Esophagus muscularis mucosa (tissue), 4 donors: ENCODE measurements around the gene ALDH1L2. TPM values are rescaled to one million over a fixed set of nuclear protein-coding genes. Genes with fewer than 3 reads are reported as not detected.

Source experiments
- DNase-seq: peaks from one replicate; pipeline ENCODE4 v3.0.0-alpha.2; 2017; ENCODE audit errors: extremely low spot score
- H3K27ac ChIP-seq, 4 donors: fragments of 200-600 bp; sonication (generic); replicated peaks in 1 of 4; 1 replicate in 3 of 4; 2 replicates in 1 of 4; pipeline ENCODE4 v1.5.1; 2016 to 2019; ENCODE audit warnings: mild to moderate bottlenecking in 1 of 4
- H3K27me3 ChIP-seq, 4 donors: fragments of 200-600 bp; sonication (generic); one replicate each; pipeline versions ENCODE4 v1.5.1 to v1.6.0; 2016 to 2019
- H3K36me3 ChIP-seq, 4 donors: fragments of 200-600 bp; sonication (generic); one replicate each; pipeline ENCODE4 v1.5.1; 2016 to 2019
- H3K4me1 ChIP-seq, 4 donors: fragments of 200-600 bp; sonication (generic); one replicate each; pipeline ENCODE4 v1.5.1; 2016 to 2019
- H3K4me3 ChIP-seq, 4 donors: fragments of 200-600 bp; sonication (generic); 1 replicate in 2 of 4; 2 replicates in 2 of 4; pipeline ENCODE4 v1.5.1; 2016 to 2019; ENCODE audit warnings: mild to moderate bottlenecking in 4 of 4, moderate library complexity in 1 of 4
- H3K9me3 ChIP-seq, 4 donors: fragments of 200-600 bp; sonication (generic); 1 replicate in 3 of 4; 2 replicates in 1 of 4; pipeline ENCODE4 v1.5.1; 2016 to 2019
- EP300 ChIP-seq: sonication (generic); formaldehyde crosslinking; IDR thresholded peaks from one replicate; pipeline ENCODE4 v1.6.1; 2017; ENCODE audit warnings: antibody characterized with exemption
- POLR2A ChIP-seq: fragments of 450-650 bp; IDR thresholded peaks from one replicate; pipeline ENCODE4 v1.6.1; 2017; ENCODE audit warnings: antibody characterized with exemption, moderate library complexity, mild to moderate bottlenecking, low read depth
- POLR2AphosphoS5 ChIP-seq, 2 donors: sonication (generic); formaldehyde crosslinking; IDR thresholded peaks; one replicate each; pipeline ENCODE4 v1.6.1; 2017; ENCODE audit warnings: antibody characterized with exemption in 2 of 2
- WGBS: methylation state at CpG from one replicate; pipeline ENCODE4 v1.1.5; 2018; 5-methylcytosine and 5-hydroxymethylcytosine counted together
- intact Hi-C: fragments of 100-400 bp; cut with DNase I; formaldehyde crosslinking; loops from one replicate; pipeline ENCODE4 v1.15.1; 2023
- total RNA-seq, 4 donors: library from RNA; depleted of rRNA; stranded (reverse); fragments of >200 nt; gene quantifications; one replicate each; pipeline versions ENCODE4 v1.1.0 to v1.2.1, GENCODE V29; 2016
- TF ChIP-seq, protein P1 (sequence below), 3 experiments: fragments of 200-600 bp in 2 of 3; fragments of 450-650 bp in 1 of 3; sonication (generic) in 2 of 3; IDR thresholded peaks; one replicate each; pipeline ENCODE4 v1.5.1; 2017 to 2019; ENCODE audit warnings: antibody characterized with exemption in 3 of 3, mild to moderate bottlenecking in 2 of 3, moderate library complexity in 1 of 3

ALDH1L2 gene
- total RNA-seq, 4 donors from 2014 or later = 2.3 to 10.4 (median 5.2) TPM

- H3K9me3 ChIP-seq = no peaks in the 10 kb centered on the region
- H3K36me3 ChIP-seq = peaks cover 0 to 77% (median 57%) of the 10 kb centered on the region in 4 donors
- H3K4me1 ChIP-seq = no peaks in the 10 kb centered on the region
- H3K27ac ChIP-seq = no peak overlapping the region
- no peaks in the 10 kb centered on the region for H3K27me3 ChIP-seq
- DNase-seq = no peak
- intact Hi-C loops = no loop called here
- TF ChIP-seq EP300 (no peak), POLR2A (no peak)
- TF ChIP-seq, protein P1, sequence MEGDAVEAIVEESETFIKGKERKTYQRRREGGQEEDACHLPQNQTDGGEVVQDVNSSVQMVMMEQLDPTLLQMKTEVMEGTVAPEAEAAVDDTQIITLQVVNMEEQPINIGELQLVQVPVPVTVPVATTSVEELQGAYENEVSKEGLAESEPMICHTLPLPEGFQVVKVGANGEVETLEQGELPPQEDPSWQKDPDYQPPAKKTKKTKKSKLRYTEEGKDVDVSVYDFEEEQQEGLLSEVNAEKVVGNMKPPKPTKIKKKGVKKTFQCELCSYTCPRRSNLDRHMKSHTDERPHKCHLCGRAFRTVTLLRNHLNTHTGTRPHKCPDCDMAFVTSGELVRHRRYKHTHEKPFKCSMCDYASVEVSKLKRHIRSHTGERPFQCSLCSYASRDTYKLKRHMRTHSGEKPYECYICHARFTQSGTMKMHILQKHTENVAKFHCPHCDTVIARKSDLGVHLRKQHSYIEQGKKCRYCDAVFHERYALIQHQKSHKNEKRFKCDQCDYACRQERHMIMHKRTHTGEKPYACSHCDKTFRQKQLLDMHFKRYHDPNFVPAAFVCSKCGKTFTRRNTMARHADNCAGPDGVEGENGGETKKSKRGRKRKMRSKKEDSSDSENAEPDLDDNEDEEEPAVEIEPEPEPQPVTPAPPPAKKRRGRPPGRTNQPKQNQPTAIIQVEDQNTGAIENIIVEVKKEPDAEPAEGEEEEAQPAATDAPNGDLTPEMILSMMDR (IDR thresholded peaks at IDR 0.05) = no peak
- no peak overlapping the region for H3K4me3 ChIP-seq
Measured at GRCh38 chr12:105001476-105001875, 82.8 kb downstream of the ALDH1L2 start.

DNA sequence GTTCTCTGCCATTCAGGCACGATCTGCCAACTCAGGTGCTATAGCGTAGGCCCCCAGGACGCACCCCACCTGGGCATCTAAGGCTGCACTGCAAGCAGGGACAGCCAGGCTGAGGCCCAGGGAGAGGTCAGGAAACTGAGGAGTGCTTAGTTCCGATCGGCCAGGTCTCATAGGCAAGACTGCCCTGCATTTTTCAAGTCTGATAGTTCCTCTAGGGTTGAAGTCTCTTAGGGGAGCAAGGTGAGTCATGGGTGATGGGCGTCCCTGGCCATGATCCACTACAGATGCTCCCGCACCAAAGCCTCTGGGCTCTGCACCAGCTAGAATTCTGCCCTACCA, 84.9 kb downstream of the ALDH1L2 start:
- DNase-seq = no peak
- no peak overlapping the region for H3K4me3 ChIP-seq
- WGBS = 84% methylated on average over 6 of the region's 7 CpGs

DNA sequence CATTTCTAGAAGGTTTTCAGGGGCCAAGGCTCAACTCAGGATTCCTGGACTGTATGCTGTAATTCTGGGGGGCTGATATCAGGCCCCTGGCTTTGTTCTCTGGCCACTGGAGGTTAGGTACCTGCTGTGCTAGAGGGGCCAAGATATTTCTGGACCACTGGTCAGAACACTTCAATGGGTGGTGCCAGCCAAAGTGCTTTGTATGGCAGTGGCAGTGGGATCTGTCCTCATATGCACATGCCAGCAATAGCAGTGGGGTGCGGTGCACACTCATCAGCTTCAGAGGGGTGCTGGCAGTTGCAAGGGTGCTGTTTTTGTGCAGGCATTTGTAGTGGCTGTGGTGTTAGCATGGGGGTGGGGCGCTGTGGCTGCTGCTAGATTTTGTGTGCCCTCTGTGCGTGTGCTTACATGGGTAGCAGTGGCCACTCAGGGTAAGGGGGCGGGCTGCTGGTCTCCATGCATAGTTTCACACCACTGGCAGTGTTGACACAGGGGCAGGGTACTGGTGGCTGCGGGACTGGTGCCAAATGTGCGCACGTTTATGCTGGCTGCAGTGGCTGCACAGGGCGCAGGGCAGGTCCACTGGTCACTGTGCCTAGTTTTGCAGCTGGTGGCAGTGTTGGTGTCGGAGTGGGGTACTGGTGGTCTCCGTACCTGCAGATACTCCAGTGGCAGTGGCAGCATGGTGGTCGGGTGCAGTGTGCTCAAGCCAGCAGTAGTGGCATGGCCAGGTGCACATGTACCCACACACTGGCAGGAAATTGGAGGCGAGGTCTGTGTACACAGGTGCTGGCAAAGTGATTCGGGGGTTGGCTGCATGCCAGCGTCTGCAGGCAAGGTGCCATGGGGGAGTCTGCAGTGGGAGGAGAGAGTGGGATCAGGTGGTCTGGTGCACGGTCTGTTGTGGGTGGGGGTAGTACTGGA, 85.6 kb downstream of the ALDH1L2 start:
- no peak overlapping the region for H3K27ac ChIP-seq
- TF ChIP-seq, protein P1 (IDR thresholded peaks at IDR 0.05) = no peak
- TF ChIP-seq POLR2AphosphoS5 (IDR thresholded peaks at IDR 0.05) (no peak), POLR2A (no peak), EP300 (no peak)
- H3K4me3 ChIP-seq = no peak overlapping the region
- 75% methylated on average over 15 of the region's 15 CpGs for WGBS
- DNase-seq = no peak
- peaks cover 12 to 83% (median 63%) of the 10 kb centered on the region in 4 donors for H3K36me3 ChIP-seq
- no peaks in the 10 kb centered on the region for H3K4me1 ChIP-seq
- H3K9me3 ChIP-seq = no peaks in the 10 kb centered on the region
- H3K27me3 ChIP-seq = no peaks in the 10 kb centered on the region
- intact Hi-C loops = no loop called here

More for the DNA sequence above, 84.9 kb downstream of the ALDH1L2 start:
- intact Hi-C loops = no loop called here
- H3K27me3 ChIP-seq = no peaks in the 10 kb centered on the region
- H3K27ac ChIP-seq = no peak overlapping the region
- peaks cover 12 to 84% (median 65%) of the 10 kb centered on the region in 4 donors for H3K36me3 ChIP-seq
- no peaks in the 10 kb centered on the region for H3K4me1 ChIP-seq
- TF ChIP-seq POLR2A (no peak), POLR2AphosphoS5 (IDR thresholded peaks at IDR 0.05) (no peak), EP300 (no peak)
- TF ChIP-seq, protein P1 (IDR thresholded peaks at IDR 0.05) = no peak
- no peaks in the 10 kb centered on the region for H3K9me3 ChIP-seq

DNA sequence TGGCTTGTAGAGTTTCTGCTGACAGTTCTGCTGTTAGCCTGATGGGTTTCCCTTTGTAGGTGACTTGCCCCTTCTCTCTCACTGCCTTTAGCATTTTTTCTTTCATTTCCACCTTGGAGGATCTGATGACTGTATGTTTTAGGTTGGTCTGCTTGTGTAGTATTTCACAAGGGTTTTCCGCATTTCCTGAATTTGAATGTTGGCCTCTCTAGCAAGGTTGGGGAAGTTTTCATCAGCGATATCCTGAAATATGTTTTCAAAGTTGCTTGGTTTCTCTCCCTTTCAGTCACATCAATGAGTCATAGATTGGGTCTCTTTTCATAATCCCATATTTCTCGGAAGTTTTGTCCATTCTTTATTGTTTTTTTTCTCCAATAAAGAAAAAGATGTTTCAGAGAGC, 86.7 kb downstream of the ALDH1L2 start:
- no peaks in the 10 kb centered on the region for H3K4me1 ChIP-seq
- no peak overlapping the region for H3K4me3 ChIP-seq
- no peaks in the 10 kb centered on the region for H3K27me3 ChIP-seq
- no peak for DNase-seq
- WGBS = 87% methylated on average over 3 of the region's 3 CpGs
- intact Hi-C loops = no loop called here
- H3K9me3 ChIP-seq = no peaks in the 10 kb centered on the region
- H3K36me3 ChIP-seq = peaks cover 12 to 82% (median 63%) of the 10 kb centered on the region in 4 donors
- TF ChIP-seq POLR2A = no peak
- TF ChIP-seq, protein P1 (IDR thresholded peaks at IDR 0.05) = no peak
- TF ChIP-seq EP300 = no peak
- no peak for TF ChIP-seq POLR2AphosphoS5 (IDR thresholded peaks at IDR 0.05)
- no peak overlapping the region for H3K27ac ChIP-seq
